Esophagus muscularis mucosa (tissue), 4 donors: ENCODE data around the gene DPYD. TPM values are rescaled to one million over a fixed set of nuclear protein-coding genes. Genes with fewer than 3 reads are reported as not detected.

Experiments
- DNase-seq: peaks from one replicate; pipeline ENCODE4 v3.0.0-alpha.2; 2017; ENCODE audit errors: extremely low spot score
- H3K27ac ChIP-seq, 4 donors: fragments of 200-600 bp; sonication (generic); replicated peaks in 1 of 4; 1 replicate in 3 of 4; 2 replicates in 1 of 4; pipeline ENCODE4 v1.5.1; 2016 to 2019; ENCODE audit warnings: mild to moderate bottlenecking in 1 of 4
- H3K27me3 ChIP-seq, 4 donors: fragments of 200-600 bp; sonication (generic); one replicate each; pipeline versions ENCODE4 v1.5.1 to v1.6.0; 2016 to 2019
- H3K36me3 ChIP-seq, 4 donors: fragments of 200-600 bp; sonication (generic); one replicate each; pipeline ENCODE4 v1.5.1; 2016 to 2019
- H3K4me1 ChIP-seq, 4 donors: fragments of 200-600 bp; sonication (generic); one replicate each; pipeline ENCODE4 v1.5.1; 2016 to 2019
- H3K4me3 ChIP-seq, 4 donors: fragments of 200-600 bp; sonication (generic); 1 replicate in 2 of 4; 2 replicates in 2 of 4; pipeline ENCODE4 v1.5.1; 2016 to 2019; ENCODE audit warnings: mild to moderate bottlenecking in 4 of 4, moderate library complexity in 1 of 4
- H3K9me3 ChIP-seq, 4 donors: fragments of 200-600 bp; sonication (generic); 1 replicate in 3 of 4; 2 replicates in 1 of 4; pipeline ENCODE4 v1.5.1; 2016 to 2019
- CTCF ChIP-seq, 3 experiments: fragments of 200-600 bp in 2 of 3; fragments of 450-650 bp in 1 of 3; sonication (generic) in 2 of 3; IDR thresholded peaks; one replicate each; pipeline ENCODE4 v1.5.1; 2017 to 2019; ENCODE audit warnings: antibody characterized with exemption in 3 of 3, mild to moderate bottlenecking in 2 of 3, moderate library complexity in 1 of 3
- EP300 ChIP-seq: sonication (generic); formaldehyde crosslinking; IDR thresholded peaks from one replicate; pipeline ENCODE4 v1.6.1; 2017; ENCODE audit warnings: antibody characterized with exemption
- POLR2A ChIP-seq: fragments of 450-650 bp; IDR thresholded peaks from one replicate; pipeline ENCODE4 v1.6.1; 2017; ENCODE audit warnings: antibody characterized with exemption, moderate library complexity, mild to moderate bottlenecking, low read depth
- POLR2AphosphoS5 ChIP-seq, 2 donors: sonication (generic); formaldehyde crosslinking; IDR thresholded peaks; one replicate each; pipeline ENCODE4 v1.6.1; 2017; ENCODE audit warnings: antibody characterized with exemption in 2 of 2
- WGBS: methylation state at CpG from one replicate; pipeline ENCODE4 v1.1.5; 2018; 5-methylcytosine and 5-hydroxymethylcytosine counted together
- intact Hi-C: fragments of 100-400 bp; cut with DNase I; formaldehyde crosslinking; loops from one replicate; pipeline ENCODE4 v1.15.1; 2023
- total RNA-seq, 4 donors: library from RNA; depleted of rRNA; stranded (reverse); fragments of >200 nt; gene quantifications; one replicate each; pipeline versions ENCODE4 v1.1.0 to v1.2.1, GENCODE V29; 2016

Gene DPYD
- total RNA-seq, 4 donors from 2014 or later = 31.1 to 36.6 (median 31.7) TPM

- intact Hi-C loops = no loop called here
- H3K4me1 ChIP-seq = no peaks in the 10 kb centered on the region
These were observed 808.4 kb downstream of the DPYD start for GRCh38 chr1:97112442-97112841.

GRCh38 chr1:97108179-97108578, 812.7 kb downstream of the DPYD start:
- WGBS = 82% methylated on average over 1 of the region's 1 CpG
- intact Hi-C loops = no loop called here
- H3K9me3 ChIP-seq = no peaks in the 10 kb centered on the region
- no peaks in the 10 kb centered on the region for H3K36me3 ChIP-seq
- no peak overlapping the region for H3K4me3 ChIP-seq
- TF ChIP-seq CTCF (IDR thresholded peaks at IDR 0.05) (no peak), POLR2A (no peak), EP300 (no peak), POLR2AphosphoS5 (IDR thresholded peaks at IDR 0.05) (no peak)
- H3K27me3 ChIP-seq = no peaks in the 10 kb centered on the region
- H3K27ac ChIP-seq = no peak overlapping the region
- no peak for DNase-seq
- no peaks in the 10 kb centered on the region for H3K4me1 ChIP-seq

More at GRCh38 chr1:97112442-97112841, 808.4 kb downstream of the DPYD start:
- Histone ChIP-seq H3K36me3 (no peaks in the 10 kb centered on the region), H3K27me3 (no peaks in the 10 kb centered on the region), H3K4me3 (no peak overlapping the region), H3K27ac (no peak overlapping the region), H3K9me3 (no peaks in the 10 kb centered on the region)
- WGBS = 88% methylated on average over 3 of the region's 3 CpGs
- DNase-seq = no peak
- no peak for TF ChIP-seq POLR2AphosphoS5 (IDR thresholded peaks at IDR 0.05)
- TF ChIP-seq POLR2A = no peak
- no peak for TF ChIP-seq EP300

GRCh38 chr1:97105531-97105930, 815.3 kb downstream of the DPYD start:
- intact Hi-C loops = no loop called here
- WGBS = 74% methylated on average over 2 of the region's 2 CpGs
- no peaks in the 10 kb centered on the region for H3K36me3 ChIP-seq
- H3K27me3 ChIP-seq = no peaks in the 10 kb centered on the region
- H3K4me1 ChIP-seq = no peaks in the 10 kb centered on the region
- TF ChIP-seq POLR2AphosphoS5 (IDR thresholded peaks at IDR 0.05) (no peak), POLR2A (no peak), EP300 (no peak), CTCF (IDR thresholded peaks at IDR 0.05) (no peak)
- no peaks in the 10 kb centered on the region for H3K9me3 ChIP-seq
- DNase-seq = no peak
- H3K27ac ChIP-seq = no peak overlapping the region
- H3K4me3 ChIP-seq = no peak overlapping the region

- WGBS = 89% methylated on average over 2 of the region's 2 CpGs
- DNase-seq = no peak
- TF ChIP-seq CTCF (IDR thresholded peaks at IDR 0.05) = no peak
- TF ChIP-seq POLR2A = no peak
- TF ChIP-seq POLR2AphosphoS5 (IDR thresholded peaks at IDR 0.05) = no peak
- TF ChIP-seq EP300 = no peak
- H3K27ac ChIP-seq = no peak overlapping the region
- no peaks in the 10 kb centered on the region for H3K4me1 ChIP-seq
- H3K9me3 ChIP-seq = no peaks in the 10 kb centered on the region
- H3K4me3 ChIP-seq = no peak overlapping the region
- intact Hi-C loops = no loop called here
- H3K27me3 ChIP-seq = no peaks in the 10 kb centered on the region
- H3K36me3 ChIP-seq = peaks cover 4 to 19% (median 9%) of the 10 kb centered on the region in 4 donors
These were observed 819.3 kb downstream of the DPYD start for GRCh38 chr1:97101509-97101908.

- H3K4me1 ChIP-seq = no peaks in the 10 kb centered on the region
- H3K27me3 ChIP-seq = no peaks in the 10 kb centered on the region
- 100% methylated on average over 1 of the region's 1 CpG for WGBS
- no peak overlapping the region for H3K27ac ChIP-seq
- no peak for TF ChIP-seq EP300
- no peak for TF ChIP-seq POLR2AphosphoS5 (IDR thresholded peaks at IDR 0.05)
- no peak for TF ChIP-seq POLR2A
- TF ChIP-seq CTCF (IDR thresholded peaks at IDR 0.05) = no peak
- H3K36me3 ChIP-seq = peaks cover 4 to 21% (median 9%) of the 10 kb centered on the region in 4 donors
- H3K9me3 ChIP-seq = no peaks in the 10 kb centered on the region
- intact Hi-C loops = no loop called here
- no peak for DNase-seq
- H3K4me3 ChIP-seq = no peak overlapping the region
These were observed 823.4 kb downstream of the DPYD start for GRCh38 chr1:97097404-97097925.
